Retinal pigment epithelial cell (primary cell): ENCODE data around the gene LRRTM4.

Source experiments
- DNase-seq: peaks from one replicate; pipeline ENCODE4 v3.0.0-alpha.2; 2010; ENCODE audit warnings: low read depth
- H3K4me3 ChIP-seq: 2 replicates; pipeline ENCODE4 v1.5.1; 2011; ENCODE audit warnings: mild to moderate bottlenecking, low read length, control low read depth, moderate library complexity
- TF ChIP-seq, protein P1 (sequence below): conservative IDR thresholded peaks from 2 replicates; pipeline ENCODE4 v1.5.1; 2011; ENCODE audit warnings: low read depth, low read length, control low read depth, inconsistent platforms

LRRTM4 gene

DNA sequence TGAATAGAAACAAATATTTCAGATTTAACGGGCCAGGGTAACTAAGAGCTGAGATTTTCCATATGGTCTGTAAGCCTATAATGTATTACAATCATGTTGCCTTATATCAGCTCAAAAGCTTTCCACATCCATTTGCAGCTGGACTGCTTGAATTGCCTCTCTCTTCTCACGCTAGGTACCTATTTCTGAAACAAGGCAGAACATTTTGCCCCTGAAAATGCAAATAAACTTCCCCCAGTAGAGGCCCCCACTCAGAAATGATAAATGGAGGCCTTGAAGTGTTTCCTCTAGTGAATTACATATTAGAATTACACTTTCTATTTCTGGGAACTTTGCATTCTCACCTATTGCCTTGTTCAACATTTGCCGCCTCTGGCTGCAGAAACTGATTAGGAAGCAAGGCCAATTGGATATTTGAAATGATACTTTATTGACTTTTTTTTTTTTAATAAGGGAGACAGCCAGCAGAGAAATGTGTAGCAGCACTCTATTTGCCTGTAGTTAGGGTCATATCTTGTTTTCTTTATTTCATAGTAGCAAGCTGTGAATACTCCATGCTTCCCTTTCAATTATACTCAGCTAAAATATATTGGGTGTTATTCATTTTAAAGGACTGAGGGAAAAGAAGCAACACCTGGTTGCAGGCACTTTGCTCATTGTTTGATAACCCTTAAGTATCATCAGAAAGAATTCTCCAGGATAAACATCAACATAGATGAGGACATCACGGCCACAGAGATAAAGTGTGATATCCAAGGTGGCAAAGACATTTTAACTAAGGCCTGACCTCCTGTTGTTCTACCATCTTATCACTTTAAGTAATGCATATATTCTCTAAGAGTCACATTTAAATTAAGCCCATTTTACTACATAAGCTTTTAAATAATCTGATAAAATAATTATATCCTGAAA is 505.5 kb downstream of the LRRTM4 start:
- TF ChIP-seq, protein P1, sequence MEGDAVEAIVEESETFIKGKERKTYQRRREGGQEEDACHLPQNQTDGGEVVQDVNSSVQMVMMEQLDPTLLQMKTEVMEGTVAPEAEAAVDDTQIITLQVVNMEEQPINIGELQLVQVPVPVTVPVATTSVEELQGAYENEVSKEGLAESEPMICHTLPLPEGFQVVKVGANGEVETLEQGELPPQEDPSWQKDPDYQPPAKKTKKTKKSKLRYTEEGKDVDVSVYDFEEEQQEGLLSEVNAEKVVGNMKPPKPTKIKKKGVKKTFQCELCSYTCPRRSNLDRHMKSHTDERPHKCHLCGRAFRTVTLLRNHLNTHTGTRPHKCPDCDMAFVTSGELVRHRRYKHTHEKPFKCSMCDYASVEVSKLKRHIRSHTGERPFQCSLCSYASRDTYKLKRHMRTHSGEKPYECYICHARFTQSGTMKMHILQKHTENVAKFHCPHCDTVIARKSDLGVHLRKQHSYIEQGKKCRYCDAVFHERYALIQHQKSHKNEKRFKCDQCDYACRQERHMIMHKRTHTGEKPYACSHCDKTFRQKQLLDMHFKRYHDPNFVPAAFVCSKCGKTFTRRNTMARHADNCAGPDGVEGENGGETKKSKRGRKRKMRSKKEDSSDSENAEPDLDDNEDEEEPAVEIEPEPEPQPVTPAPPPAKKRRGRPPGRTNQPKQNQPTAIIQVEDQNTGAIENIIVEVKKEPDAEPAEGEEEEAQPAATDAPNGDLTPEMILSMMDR: no peak
- DNase-seq: no peak

DNA sequence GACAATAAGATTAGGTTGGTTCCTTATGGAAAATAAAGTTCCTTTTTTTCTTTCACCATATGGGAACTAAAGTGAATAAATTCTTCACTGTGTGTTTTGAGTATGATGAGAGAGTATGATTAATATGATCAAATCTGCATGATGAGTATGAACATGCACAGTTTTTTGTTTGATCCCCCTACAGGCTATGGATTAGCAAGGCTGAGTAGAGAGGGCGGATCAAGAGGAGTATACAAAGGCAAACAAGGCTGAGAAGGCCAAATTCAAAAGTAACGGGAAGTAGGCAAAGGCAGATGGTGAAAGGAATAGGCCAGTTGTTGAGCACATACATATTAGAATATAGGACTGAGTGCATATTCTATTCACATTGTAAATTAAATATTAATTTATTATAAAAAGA is 508.2 kb downstream of the LRRTM4 start:
- no peak for DNase-seq
- TF ChIP-seq, protein P1: no peak
- H3K4me3 ChIP-seq: no peak overlapping the region

More for the DNA sequence above, 505.5 kb downstream of the LRRTM4 start:
- H3K4me3 ChIP-seq: no peak overlapping the region

DNA sequence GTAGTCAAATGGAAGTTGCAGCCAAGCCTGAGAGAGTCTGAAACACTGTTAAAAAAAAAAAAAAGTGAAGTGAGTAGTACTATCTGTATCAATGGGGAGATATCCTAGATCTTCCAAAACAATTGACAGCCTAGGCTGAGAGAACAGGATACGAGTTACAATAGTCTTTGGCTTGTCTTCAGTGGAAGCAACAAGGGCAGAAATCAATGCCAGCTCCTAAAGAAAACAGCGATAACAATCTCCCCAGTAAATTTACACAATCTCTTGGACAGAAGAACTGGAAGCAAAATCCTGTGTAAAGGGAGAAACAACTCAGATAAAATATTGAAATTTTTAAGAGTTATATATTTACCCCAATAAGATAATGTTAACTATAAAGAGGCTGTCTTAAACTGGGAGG is 508.7 kb downstream of the LRRTM4 start:
- TF ChIP-seq, protein P1: no peak
- DNase-seq: no peak
- no peak overlapping the region for H3K4me3 ChIP-seq

DNA sequence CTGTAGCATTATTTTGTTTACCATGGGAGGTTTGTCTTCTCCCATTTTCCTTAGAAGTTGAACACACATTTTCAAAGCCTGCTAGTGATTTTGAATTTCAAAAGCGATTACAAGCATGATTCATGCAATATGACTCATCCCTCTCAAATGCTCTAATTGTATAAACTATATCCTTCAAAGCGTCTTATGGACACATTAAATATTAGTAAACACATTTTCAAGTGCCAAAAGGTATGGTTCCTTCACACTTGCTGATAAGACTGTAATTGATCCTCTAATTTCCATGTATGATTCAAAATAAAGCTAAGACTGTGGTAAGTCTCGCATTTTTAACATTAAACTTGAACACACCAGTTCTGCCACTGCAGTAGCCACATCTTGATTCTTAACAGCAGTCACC is 512.9 kb downstream of the LRRTM4 start:
- peak; percentile 89 for DNase-seq
- no peak overlapping the region for H3K4me3 ChIP-seq
- TF ChIP-seq, protein P1: no peak

DNA sequence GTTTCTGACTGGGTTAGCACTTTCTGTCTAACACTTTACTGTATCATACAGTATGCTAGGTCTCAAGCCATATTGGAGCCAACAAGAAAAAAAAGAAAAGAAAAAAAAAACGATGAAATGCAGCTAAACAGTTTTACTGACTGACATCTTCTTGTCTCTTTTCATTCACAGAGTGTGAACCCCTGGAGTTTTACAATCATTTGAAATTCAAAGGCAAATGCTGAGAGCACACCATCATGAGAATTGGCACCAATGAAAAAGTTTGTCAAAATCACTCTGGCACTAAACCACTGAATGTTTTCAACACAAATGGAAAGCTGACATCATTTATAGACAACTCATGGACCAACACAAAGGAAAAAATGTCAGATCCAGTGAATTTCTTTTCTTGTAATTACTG is 513.3 kb downstream of the LRRTM4 start:
- H3K4me3 ChIP-seq: no peak overlapping the region
- TF ChIP-seq, protein P1: no peak
- DNase-seq: no peak

DNA sequence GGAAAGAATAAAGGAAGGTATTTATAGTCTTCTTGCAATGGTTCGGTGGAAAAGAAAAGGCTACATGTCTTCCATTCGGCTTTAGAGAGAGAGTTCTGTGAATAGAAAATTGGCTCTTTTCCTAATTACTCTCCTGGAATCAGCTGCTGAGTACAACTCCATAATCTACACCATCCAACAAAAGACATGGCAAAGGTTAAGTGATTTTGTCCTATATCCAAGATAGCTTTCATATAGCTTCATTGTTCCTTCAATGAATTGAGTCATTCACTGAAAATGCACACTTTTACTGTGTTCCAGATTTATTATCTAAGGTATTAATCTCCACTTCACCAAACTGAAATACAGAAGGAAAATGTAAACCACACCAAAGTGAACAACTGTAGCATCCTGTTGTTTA is 514.5 kb downstream of the LRRTM4 start:
- H3K4me3 ChIP-seq: no peak overlapping the region
- no peak for DNase-seq
- TF ChIP-seq, protein P1: no peak

DNA sequence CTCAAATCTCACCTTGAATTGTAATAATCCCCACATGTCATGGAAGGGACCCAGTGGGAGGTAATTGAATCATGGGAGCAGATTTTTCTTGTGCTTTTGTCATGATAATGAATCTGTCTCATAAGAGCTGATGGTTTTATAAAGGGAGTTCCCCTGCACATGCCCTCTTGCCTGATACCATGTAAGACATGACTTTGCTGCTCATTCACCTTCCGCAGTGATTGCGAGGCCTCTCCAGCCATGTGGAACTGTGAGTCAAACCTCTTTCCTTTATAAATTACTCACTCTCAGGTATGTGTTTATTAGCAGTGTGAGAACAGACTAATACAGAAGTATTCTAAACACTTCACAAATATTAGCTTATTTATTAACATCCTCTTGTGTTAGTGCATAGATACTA is 516.7 kb downstream of the LRRTM4 start:
- TF ChIP-seq, protein P1: no peak
- H3K4me3 ChIP-seq: no peak overlapping the region
- no peak for DNase-seq
